GM12873 (cell line): ENCODE data around the gene THADA.
A peak's percentile ranks its signal among the peaks of the same experiment; 100 is the strongest.

Experiments used
- CTCF ChIP-seq: IDR thresholded peaks from 2 replicates; pipeline ENCODE4 v1.5.1; 2012; ENCODE audit warnings: low read depth, mild to moderate bottlenecking, moderate library complexity, low read length, control low read depth; ENCODE audit not compliant: insufficient read depth; ENCODE audit errors: missing control alignments

THADA gene

DNA sequence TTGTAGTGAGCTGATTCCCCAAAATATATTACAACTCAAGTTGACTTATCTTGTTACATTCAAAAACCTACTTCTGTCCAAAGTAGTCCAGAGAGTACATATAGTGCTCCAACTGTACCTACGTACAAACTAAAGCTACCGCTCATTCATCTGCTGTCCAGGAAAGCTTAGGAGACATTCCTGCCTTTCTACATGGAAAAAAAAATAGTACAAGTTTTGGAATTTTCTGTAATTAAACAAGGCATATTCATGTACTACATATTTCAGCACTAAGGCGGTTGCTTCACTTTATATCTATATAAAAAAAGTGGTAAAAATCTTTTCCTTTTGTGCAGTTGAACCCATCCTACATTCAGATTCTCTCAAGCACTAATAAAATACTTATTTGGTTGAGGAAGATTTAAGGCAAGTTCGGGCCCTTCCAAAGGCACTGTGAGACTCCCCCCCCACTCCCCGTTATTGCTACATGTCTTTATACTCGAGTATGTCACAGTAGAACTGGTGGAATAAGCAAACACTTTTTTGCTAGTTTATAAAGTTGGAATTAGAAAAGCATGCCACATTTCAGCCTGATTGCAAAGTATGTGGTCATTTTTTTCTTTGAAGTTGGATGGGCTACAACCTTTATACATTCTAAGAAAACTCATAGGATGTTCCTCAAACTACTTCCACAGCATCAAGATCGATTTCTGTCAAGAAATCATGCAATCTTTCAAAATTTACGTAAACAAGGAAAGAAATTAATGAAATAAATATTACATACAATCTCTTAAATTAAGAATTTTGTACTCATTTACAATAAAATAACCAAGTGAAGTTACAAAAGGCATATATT is 373.1 kb downstream of the THADA start:
- TF ChIP-seq CTCF: no peak

DNA sequence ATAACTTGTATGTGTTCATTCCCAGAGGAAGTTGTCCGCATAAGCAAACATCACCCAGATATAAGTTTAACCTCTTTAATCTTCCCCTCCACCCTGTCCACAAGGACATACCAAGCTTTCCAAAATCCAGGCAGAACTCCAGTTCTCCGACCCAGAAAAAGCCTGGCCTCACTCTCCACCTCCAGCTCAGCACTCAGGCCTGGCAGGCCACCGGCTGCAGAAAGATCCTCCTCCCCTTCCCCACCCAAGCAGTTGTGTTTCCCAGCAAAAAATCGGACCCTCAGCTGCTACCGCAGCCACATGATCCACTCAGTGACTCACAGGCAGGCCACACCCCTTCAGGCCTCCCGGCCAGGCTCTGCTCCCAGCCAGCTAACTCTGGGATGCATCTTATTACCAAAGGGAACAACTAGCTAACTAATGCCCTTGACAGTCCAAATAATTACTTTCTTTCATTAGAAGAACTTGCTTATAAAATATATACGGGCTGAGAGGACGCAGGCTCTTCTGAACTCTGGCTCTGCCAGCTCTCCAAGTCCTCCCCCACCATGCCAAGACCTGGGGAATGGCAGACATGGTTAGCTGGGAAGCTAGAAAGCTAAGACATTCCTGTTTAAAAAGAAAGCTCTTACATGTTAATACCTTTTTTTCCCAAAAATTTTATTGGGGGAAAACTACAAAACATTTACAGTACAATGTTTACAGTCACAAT is 373.9 kb downstream of the THADA start:
- no peak for TF ChIP-seq CTCF

DNA sequence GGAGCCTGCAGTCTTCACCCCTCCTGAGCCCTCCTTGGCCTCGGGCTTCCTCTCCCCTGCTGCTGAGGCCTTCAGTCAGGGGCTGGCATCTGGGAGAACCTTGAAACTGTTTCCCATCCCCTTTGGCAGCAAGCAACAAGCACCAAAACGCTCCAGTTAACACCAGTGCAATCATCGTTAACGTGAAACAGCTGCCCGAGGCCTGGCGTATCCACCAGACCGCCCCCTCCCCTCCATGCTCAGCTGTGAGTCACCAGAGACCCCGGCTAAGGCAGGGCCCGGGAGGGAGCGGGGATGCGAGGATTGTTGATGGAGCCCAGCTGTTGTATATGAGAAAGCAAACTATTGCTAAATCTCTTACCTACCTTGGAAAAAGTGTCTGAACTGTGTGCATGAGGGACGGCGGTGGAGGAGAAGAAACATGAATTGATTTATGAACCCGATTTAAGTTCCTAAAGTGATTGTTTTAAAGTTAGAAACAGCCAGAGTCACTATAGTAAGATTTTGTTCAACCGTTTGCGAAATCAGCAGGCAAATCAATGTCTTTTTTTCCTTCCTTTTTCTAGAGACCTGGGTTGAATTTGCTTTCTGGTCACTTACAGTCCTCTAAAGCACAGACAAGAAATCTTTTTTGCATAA is 374.6 kb downstream of the THADA start:
- TF ChIP-seq CTCF: no peak

- no peak for TF ChIP-seq CTCF
Observed at GRCh38 chr2:43220760-43221123, 375.1 kb downstream of the THADA start.

GRCh38 chr2:43220229-43220751 is 375.5 kb downstream of the THADA start:
- TF ChIP-seq CTCF: no peak

DNA sequence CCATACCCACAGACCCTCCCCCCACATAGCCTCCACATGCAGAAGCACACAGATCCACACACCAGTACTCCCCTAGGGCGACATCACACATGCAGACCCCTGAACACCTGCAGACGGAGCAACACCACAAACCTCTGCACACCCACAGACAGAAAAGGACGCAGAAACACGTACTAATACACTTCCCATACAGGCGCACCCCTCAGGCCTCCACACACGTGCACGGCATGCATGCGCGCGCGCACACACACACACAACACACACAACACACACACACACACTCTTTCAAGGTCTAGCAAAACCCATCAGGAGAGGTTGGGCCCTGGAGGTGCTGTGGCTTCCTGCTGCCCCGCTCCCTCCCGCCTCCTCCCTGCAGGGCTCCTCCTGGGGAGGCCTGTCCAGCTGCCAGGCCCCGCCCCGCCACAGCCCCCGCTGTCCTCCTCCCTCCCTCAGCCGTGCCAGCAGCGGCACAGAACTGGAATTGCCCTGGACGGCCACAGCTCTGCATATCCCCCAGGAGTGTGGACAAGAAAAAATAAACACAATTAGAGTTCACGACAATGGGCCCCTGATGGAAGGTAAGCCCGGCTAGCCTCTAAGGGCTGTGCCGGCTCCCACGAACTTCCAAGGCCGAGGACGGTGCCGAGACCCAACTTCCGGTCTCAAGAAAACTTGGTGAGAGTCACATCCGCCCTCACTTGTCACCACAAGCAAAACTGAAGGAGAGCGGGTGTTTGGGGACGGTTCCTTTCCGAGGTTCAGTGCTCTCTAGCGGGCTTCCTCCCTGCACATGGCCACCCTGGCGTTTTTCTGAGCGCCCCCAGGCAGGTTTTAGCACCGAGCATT is 376.2 kb downstream of the THADA start:
- peak; percentile 26 for TF ChIP-seq CTCF
